ENCODE measurements around the gene MRM3. TPM values are rescaled to one million over a fixed set of nuclear protein-coding genes. Genes with fewer than 3 reads are reported as not detected.

Gene MRM3, protein sequence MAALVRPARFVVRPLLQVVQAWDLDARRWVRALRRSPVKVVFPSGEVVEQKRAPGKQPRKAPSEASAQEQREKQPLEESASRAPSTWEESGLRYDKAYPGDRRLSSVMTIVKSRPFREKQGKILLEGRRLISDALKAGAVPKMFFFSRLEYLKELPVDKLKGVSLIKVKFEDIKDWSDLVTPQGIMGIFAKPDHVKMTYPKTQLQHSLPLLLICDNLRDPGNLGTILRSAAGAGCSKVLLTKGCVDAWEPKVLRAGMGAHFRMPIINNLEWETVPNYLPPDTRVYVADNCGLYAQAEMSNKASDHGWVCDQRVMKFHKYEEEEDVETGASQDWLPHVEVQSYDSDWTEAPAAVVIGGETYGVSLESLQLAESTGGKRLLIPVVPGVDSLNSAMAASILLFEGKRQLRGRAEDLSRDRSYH
- total RNA-seq (20.9 and 28.4 TPM in 2 replicates), polyA plus RNA-seq (11.6 and 19.9 TPM in 2 replicates), polyA minus RNA-seq (25.0 and 33.2 TPM in 2 replicates)
- 21.5 TPM for total RNA-seq (2013)

DNA sequence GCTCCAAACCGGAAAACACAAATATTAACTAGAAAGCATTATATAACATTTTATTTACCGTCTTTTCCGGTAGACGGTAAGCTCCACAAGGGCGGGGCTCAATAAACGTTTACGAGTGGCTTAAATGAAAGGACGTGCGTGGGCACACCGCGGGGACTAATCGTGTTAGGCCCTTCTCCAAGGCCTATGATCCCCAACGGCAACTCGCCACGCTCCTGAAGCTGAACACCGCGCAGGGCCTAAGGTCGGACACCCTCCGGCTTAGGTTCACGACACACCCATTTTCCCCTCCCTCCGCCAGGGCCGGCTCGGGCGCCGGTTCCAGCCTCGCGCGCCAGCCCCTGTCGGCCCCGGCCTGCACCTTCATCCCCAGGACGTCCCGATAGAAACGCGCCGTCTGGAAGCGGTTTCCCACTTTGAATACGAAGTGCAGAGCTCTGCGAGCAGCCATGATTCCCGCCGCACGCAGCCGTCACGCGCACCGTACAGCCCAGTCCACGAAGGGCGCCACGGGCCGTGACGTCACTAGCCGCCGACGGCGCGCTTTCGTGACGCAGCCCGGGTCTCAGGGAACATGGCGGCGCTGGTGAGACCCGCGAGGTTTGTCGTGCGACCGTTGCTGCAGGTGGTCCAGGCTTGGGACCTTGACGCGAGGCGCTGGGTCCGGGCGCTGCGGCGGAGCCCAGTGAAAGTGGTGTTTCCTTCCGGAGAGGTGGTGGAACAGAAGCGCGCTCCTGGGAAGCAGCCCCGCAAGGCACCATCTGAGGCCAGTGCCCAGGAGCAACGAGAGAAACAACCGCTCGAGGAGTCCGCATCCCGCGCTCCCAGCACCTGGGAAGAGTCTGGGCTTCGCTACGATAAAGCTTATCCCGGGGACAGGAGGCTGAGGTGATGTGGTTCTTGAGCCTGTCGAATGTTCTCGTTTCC lies at the start of gene MRM3, which contains the start of gene GLOD4:
TSS of gene MRM3 (plus strand) at position 549 of the 927 bp plus-strand sequence. CDS start at position 575, 26 bp downstream.
TSS of gene GLOD4 (minus strand) at position 476 of the 927 bp plus-strand sequence. CDS start at position 451, 25 bp downstream.
- Mint-ChIP-seq H3K27ac (peak within 1 kb of the TSS; percentile 97), H3K4me3 (peak within 1 kb of the TSS; percentile 97), H3K9me3 (ENCODE audit: insufficient read depth) (no peaks in the 10 kb centered on the region), H3K4me1 (peaks cover 27% of the 10 kb centered on the region), H3K27me3 (no peaks in the 10 kb centered on the region)
- H3K79me2 ChIP-seq (ENCODE audit: control insufficient read depth, insufficient read depth, low read length), result peaks cover 75% of the 10 kb centered on the region
- TF ChIP-seq EZH2 (IDR thresholded peaks at IDR 0.05; ENCODE audit: borderline replicate concordance, insufficient read depth, low read depth, low read length, poor library complexity, severe bottlenecking), result no peak
- TF ChIP-seq, protein P1, sequence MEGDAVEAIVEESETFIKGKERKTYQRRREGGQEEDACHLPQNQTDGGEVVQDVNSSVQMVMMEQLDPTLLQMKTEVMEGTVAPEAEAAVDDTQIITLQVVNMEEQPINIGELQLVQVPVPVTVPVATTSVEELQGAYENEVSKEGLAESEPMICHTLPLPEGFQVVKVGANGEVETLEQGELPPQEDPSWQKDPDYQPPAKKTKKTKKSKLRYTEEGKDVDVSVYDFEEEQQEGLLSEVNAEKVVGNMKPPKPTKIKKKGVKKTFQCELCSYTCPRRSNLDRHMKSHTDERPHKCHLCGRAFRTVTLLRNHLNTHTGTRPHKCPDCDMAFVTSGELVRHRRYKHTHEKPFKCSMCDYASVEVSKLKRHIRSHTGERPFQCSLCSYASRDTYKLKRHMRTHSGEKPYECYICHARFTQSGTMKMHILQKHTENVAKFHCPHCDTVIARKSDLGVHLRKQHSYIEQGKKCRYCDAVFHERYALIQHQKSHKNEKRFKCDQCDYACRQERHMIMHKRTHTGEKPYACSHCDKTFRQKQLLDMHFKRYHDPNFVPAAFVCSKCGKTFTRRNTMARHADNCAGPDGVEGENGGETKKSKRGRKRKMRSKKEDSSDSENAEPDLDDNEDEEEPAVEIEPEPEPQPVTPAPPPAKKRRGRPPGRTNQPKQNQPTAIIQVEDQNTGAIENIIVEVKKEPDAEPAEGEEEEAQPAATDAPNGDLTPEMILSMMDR (IDR thresholded peaks at IDR 0.05), result no peak
- intact Hi-C loops (cut with micrococcal nuclease), result loop anchor here (1.0 to 5.0 kb wide), 4 partner anchors 30 to 214 kb away; partner anchors contain the start of genes GEMIN4 and VPS53
- peaks cover 9% of the 10 kb centered on the region for H4K20me1 ChIP-seq (ENCODE audit: control insufficient read depth, insufficient read depth, low read length, poor library complexity, severe bottlenecking)
- under 1% methylated on average over 86 of the region's 87 CpGs for WGBS (ENCODE audit: insufficient coverage)
- H3K36me3 ChIP-seq (replicated peaks in 1 of 2; ENCODE audit: control extremely low read depth in 1 of 2, control insufficient read depth in 1 of 2, extremely low read depth in 1 of 2, insufficient read depth in 2 of 2, low read length in 1 of 2), result peaks cover 0 to 18% of the 10 kb centered on the region in 2 experiments
- H3K4me1 ChIP-seq (ENCODE audit: control insufficient read depth in 2 of 2, insufficient read depth in 2 of 2, low read length in 2 of 2), result peaks cover 16 to 20% of the 10 kb centered on the region in 2 donors
- H3K9ac ChIP-seq (ENCODE audit: low read length), result peak within 1 kb of the TSS; percentile 94
- peak within 1 kb of the TSS; percentile 79 to 100 (median 93) for H3K4me3 ChIP-seq (ENCODE audit: control extremely low read depth in 1 of 5, extremely low read depth in 1 of 5, insufficient read depth in 1 of 5, low read depth in 2 of 5, low read length in 4 of 5)
- POLR2A ChIA-PET, result interaction anchor here (0.8 kb wide), 2 partner anchors 10 to 274 kb away, joined by 3 read pairs; no protein-coding TSS in a partner anchor
- CTCF ChIA-PET, result interaction anchor here (1.7 to 2.4 kb wide), 3 partner anchors 29 to 215 kb away, joined by 6 to 16 read pairs (median 6); partner anchors contain the start of gene TIMM22
- no peaks in the 10 kb centered on the region for H3K9me3 ChIP-seq (ENCODE audit: control extremely low read depth in 1 of 3, control insufficient read depth in 2 of 3, insufficient read depth in 1 of 3, low read length in 2 of 3)
- peak within 1 kb of the TSS; percentile 83 to 95 for H3K27ac ChIP-seq (ENCODE audit: low read length in 2 of 2)
- DNase-seq (peak; percentile 96), ATAC-seq (ENCODE audit: low read depth) (peak; percentile 95)
- H3K27me3 ChIP-seq (replicated peaks in 1 of 4; ENCODE audit: control extremely low read depth in 1 of 4, control insufficient read depth in 3 of 4, insufficient read depth in 4 of 4, low read length in 3 of 4), result no peaks in the 10 kb centered on the region
- peak within 1 kb of the TSS; percentile 99 for H2AFZ ChIP-seq (ENCODE audit: insufficient read depth, low read depth, low read length, poor library complexity, severe bottlenecking)
- peak within 1 kb of the TSS; percentile 89 for H3K4me2 ChIP-seq (replicated peaks; ENCODE audit: low read depth, low read length, poor library complexity, severe bottlenecking)

All from B cell (primary cell).